ENCODE data around the gene SLC25A25.
"Not testable (repeated sequence)": the region's sequence is repeated elsewhere in the genome, so short reads cannot be mapped to it uniquely, and the experiment has no call there.

The SLC25A25 gene

DNA sequence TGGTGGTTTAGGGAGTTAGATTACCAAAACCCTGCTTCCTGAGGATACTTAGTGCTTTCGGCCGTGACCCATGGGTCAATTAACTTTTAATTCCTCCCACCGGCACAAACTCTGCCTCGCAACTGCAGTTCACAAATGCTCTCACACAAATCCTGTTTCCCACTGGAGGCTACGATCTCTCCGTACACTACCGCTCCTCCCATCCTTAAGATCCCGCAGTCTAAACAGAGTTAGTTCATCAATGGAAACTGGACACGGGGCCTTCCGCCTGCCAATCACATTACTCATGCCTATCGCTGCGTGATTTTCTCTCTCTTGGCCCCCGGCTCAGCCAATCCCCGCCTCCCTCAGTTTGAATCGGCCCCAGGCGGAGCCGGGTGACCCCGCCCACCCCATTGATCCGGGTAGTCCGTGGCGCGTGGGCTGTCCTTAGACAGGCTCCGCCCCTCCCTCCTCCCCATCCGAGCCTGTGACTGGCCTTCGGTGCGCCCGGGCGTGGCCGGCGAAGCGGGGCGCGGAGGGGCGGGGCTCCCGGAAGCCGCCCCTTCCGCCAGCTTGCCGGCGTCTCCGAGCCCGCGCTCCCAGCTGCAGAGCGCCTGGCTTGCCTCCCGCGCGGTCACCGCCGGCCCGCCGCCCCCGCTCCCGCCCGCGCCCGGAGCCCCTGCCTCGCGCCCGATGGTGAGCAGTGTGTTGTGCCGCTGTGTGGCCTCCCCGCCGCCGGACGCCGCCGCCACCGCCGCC lies at the start of gene SLC25A25:
SLC25A25 (plus strand) TSS at position 588 of the 741 bp plus-strand sequence; CDS start at position 676, 88 bp downstream.
- DNase-seq (ENCODE audit: low spot score) = peak; percentile 100

DNA sequence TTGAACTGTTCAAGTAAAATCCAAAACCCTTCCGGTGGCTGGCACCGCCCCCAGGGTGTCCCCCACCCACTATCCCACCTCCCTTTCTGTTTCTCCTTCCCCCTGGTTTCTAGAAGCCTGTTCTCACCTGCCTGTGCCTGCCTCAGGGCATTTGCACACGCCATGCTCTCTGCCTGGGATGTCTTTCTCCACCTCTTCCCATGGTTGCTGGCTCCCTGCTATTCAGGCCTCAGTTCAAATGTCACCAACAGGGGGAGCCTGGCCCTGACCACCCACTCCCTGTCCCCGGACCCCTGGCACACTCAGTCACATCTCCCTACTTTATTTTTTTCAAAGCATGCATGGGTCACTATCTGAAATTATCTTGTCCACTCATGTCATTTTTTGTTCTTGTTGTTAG lies 47.3 kb upstream of the SLC25A25 start:
- no peak for DNase-seq (ENCODE audit: low spot score)

DNA sequence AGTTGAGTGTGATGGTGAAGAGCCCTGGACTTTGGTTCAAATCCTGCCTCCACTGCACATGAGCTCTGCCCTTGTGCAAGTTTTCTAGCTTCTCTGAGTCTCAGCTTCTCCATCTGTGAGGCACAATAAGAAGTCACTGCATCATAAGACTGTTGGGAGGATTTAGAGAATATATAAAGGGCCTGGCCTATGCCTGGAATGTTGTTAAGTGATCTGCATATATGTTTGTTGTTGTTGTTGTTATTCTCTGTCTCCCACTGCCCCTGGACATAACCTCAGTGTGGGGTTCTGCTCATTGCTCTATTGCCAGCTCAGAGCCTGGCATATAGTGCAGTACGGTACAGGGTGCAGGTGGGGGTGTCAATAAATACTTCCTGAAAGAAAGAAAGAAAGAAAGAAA lies 46.9 kb upstream of the SLC25A25 start:
- no peak for DNase-seq (ENCODE audit: low spot score)

- no peak for DNase-seq (ENCODE audit: low spot score)
These were observed 45.1 kb upstream of the SLC25A25 start for GRCh38 chr9:128022886-128023285.

DNA sequence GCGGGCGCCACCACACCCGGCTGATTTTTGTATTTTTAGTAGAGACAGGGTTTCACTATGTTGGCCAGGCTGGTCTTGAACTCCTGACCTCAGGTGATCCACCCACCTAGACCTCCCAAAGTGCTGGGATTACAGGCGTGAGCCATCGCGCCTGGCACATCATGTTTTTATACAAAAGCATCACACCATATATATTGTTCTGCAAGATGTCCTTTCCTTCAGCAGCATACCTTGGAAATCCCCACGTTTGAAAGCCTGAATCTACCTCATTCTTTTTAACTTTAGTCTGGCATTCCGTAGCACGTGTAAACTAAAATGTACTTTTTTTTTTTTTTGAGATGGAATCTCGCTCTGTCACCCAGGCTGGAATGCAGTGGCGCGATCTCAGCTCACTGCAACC lies 44.4 kb upstream of the SLC25A25 start:
- not testable (repeated sequence) for DNase-seq (ENCODE audit: low spot score)

- no peak for DNase-seq (ENCODE audit: low spot score)
These were observed 43.2 kb upstream of the SLC25A25 start for GRCh38 chr9:128024761-128025308.

DNA sequence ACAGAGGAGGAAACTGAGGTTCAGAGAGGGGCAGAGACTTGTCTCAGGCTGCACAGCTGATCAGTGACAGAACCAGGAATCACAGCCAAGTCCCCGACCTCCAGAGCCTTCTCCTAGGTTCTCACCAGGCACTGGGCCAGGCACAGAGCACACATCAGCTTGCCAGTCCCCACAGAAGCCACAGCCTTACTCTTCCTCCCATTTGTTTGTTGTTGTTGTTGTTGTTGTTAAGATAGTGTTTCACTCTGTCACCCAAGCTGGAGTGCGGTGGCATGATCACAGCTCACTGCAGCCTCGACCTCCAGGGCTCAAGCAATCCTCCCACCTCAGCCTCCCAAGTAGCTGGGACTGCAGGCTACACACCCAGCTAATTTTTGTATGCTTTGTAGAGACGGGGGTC lies 42.3 kb upstream of the SLC25A25 start:
- no peak for DNase-seq (ENCODE audit: low spot score)

DNA sequence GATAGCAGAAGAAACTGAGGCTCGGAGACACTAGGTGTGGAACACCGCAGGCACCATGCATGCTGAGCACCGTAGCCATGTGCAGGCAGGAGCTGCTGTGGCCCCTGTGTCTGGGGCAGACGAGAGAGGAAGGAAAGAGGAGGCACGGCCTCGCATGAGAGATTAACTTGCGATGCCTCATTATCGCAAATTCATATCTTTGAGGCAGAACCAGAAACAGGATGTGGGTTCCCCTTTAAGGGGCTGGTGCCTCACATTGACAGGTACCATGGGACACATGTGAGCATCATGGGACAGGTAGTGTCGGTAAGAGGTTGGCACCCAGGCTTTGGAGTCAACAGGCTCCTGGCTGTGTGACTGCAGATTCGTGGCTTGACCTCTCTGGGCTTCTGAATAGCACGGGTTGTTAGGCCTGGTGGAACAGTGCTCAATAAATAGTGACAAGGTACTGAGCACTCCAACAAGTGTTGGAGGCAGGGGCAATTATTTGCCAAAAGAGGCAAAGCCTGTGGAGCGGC lies 41.7 kb upstream of the SLC25A25 start:
- no peak for DNase-seq (ENCODE audit: low spot score)

DNA sequence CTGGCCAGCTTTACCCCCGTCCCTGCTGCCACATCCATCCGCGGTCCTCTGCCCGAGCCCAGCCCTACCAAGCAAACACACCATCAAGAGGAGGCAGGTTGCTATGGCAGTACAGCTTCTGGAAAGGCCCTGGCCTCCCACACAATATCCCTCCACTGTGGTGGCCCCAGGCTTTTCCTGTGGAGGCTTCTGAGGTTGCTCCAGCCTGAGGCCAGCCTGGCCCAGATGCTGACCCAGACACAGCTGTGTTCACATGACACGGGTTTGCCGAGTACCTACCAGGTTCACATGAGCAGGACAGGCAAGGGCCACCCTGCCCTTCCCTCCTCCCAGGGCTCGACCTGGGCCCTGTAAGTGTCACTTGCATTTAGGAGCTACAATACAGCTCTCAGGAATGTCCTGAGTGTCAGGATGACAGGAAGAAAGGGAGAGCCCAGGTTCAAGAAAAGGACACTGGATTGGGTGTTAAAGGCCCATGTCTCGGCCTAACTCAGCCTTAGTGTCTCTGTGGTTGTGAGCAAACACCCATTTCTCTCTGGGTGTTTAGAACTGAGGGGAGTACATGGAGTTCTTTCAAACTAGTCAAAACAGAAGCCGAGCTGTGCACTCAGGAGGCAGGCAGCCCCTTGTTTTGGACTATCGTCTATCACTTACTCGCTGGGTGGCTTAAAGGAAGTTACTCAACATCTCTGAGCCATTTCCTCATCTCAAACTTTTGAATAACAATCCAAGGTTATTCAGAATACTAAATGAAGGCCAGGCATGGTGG lies 41.1 kb upstream of the SLC25A25 start:
- no peak for DNase-seq (ENCODE audit: low spot score)

DNA sequence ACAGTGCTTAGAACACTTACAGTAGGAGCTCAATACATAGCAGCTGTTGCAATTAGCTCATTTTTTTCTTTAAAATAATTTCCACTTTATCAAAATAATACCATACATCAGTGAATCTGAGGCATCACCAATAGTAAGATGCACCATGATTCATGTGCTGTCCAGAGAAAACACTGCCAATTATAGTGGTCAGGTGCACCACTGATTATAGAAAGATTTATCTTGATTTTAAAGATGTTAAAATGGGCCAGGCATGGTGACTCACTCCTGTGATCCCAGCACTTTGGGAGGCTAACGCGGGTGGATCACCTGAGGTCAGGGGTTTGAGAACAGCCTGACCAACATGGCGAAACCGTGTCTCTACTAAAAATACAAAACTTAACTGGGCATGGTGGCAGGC lies 40.3 kb upstream of the SLC25A25 start:
- DNase-seq (ENCODE audit: low spot score) = no peak

DNA sequence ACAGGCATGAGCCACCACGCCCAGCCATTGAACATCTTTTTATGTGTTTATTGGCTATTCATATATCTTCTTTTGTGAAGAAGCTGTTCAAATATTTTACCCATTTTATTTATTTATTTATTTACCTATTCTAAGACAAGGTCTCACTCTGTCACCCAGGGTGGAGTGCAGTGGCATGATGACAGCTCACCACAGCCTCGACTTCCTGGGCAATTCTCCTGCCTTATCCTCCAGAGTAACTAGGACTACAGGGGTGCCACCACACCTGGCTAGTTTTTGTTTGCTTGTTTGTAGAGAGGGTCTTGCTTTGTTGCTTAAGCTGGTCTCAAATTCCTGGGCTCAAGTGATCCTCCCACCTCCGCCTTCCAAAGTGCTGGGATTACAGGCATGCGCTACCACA lies 34.4 kb upstream of the SLC25A25 start:
- no peak for DNase-seq (ENCODE audit: low spot score)

- peak; percentile 85 for DNase-seq (ENCODE audit: low spot score)
These were observed 33.0 kb upstream of the SLC25A25 start for GRCh38 chr9:128034821-128035652.

GRCh38 chr9:128036522-128036921 lies 31.5 kb upstream of the SLC25A25 start:
- DNase-seq (ENCODE audit: low spot score) = not testable (repeated sequence)

DNA sequence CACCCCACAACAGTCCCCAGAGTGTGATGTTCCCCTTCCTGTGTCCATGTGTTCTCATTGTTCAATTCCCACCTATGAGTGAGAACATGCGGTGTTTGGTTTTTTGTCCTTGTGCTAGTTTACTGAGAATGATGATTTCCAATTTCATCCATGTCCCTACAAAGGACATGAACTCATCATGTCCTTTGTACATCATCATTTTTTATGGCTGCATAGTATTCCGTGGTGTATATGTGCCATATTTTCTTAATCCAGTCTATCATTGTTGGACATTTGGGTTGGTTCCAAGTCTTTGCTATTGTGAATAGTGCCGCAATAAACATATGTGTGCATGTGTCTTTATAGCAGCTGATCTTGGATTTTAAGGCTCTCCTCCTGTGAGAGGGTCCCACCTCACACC lies 27.2 kb upstream of the SLC25A25 start:
- not testable (repeated sequence) for DNase-seq (ENCODE audit: low spot score)

GRCh38 chr9:128042043-128042442 lies 26.0 kb upstream of the SLC25A25 start:
- no peak for DNase-seq (ENCODE audit: low spot score)

DNA sequence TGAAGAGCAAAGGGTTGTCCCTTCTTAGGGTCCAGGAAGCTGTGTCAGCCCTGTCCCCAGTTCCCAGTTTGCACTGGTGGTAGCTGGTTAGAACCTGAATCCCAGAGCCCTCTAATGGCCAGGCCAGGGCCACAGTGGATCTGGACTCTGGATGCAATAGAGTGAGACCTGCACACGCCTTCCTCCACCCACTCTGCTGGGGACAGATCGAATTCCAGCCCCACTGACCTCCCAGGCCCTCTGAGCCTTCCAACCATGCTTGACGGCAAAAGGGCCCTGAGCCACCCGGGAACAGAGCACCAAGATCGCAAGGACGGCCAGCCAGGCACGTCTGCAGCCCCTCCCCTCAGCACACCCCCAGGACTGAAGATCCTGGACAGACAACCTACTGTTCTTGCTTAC lies 24.6 kb upstream of the SLC25A25 start:
- no peak for DNase-seq (ENCODE audit: low spot score)

GRCh38 chr9:128045409-128045808 lies 22.6 kb upstream of the SLC25A25 start:
- not testable (repeated sequence) for DNase-seq (ENCODE audit: low spot score)

DNA sequence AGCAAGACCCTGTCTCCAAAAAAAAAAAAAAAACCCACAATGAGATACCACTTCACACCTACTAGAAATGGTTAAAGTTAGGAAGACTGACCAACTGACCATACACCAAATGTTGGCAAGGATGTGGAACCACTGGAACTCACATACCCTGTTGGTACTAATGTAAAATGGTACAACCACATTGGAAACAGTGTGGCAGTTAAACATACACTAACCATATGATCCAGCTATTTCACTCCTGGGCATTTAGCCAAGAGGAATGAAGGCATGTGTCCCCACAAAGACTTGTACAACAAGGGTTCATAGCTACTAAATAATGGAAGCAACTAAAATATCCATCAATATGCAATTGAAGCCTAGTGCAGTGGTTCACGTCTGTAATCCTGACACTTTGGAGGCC lies 22.2 kb upstream of the SLC25A25 start:
- no peak for DNase-seq (ENCODE audit: low spot score)

- no peak for DNase-seq (ENCODE audit: low spot score)
These were observed 20.8 kb upstream of the SLC25A25 start for GRCh38 chr9:128047231-128047630.

GRCh38 chr9:128048663-128049062 lies 19.4 kb upstream of the SLC25A25 start:
- no peak for DNase-seq (ENCODE audit: low spot score)

DNA sequence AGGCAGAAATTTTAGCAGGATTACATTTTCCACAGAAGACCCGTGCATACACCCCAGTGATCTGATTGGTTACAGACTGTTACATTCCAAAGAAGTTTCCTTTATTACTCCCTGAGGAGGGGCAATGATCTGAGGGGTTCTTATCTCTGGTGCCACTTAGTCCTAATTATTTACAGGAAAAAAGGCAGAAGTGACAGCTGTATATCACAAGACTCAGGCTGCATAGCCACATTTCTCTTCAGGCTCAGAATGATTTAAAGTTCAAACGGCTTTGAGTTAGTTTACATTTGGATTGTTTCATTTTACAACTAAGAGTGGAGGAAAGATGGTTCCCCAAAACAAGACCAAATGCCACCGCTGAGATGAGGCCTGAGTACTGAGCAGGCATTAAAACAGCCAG lies 18.2 kb upstream of the SLC25A25 start:
- no peak for DNase-seq (ENCODE audit: low spot score)
